H1 (cell line): ENCODE data around the gene TAL2. TPM values are rescaled to one million over a fixed set of nuclear protein-coding genes. Genes with fewer than 3 reads are reported as not detected.

ENCODE experiments used
- CTCF ChIP-seq, 3 experiments: IDR thresholded peaks; 1 replicate in 2 of 3; 2 replicates in 1 of 3; pipeline versions ENCODE4 v1.5.1 to v1.6.1; 2011; ENCODE audit warnings: low read length in 3 of 3, mild to moderate bottlenecking in 3 of 3, inconsistent platforms in 2 of 3, low read depth in 1 of 3, moderate library complexity in 1 of 3; ENCODE audit not compliant: insufficient read depth in 1 of 3; ENCODE audit errors: control extremely low read depth in 1 of 3
- FOSL1 ChIP-seq: IDR thresholded peaks from 2 replicates; pipeline ENCODE4 v1.6.1; 2011; ENCODE audit warnings: mild to moderate bottlenecking, low read depth, low read length, moderate library complexity; ENCODE audit not compliant: insufficient read depth
- GTF2F1 ChIP-seq: IDR thresholded peaks from 2 replicates; pipeline ENCODE4 v1.6.1; 2012; ENCODE audit warnings: low read depth, low read length, improper control_type of control experiment, borderline replicate concordance
- RAD21 ChIP-seq, 2 experiments: IDR thresholded peaks in 1 of 2; conservative IDR thresholded peaks in 1 of 2; 2 replicates each; pipeline ENCODE4 v1.6.1; 2011; ENCODE audit warnings: low read depth in 2 of 2, low read length in 2 of 2, improper control_type of control experiment in 1 of 2, inconsistent platforms in 1 of 2, mild to moderate bottlenecking in 1 of 2, moderate library complexity in 1 of 2
- polyA plus RNA-seq, 7 experiments: library from polyadenylated mRNA; depleted of rRNA in 3 of 7; stranded (reverse) in 5 of 7; unstranded in 2 of 7; fragments of >200 nt in 5 of 7; fragments of 200-250 nt in 2 of 7; gene quantifications; 1 replicate in 5 of 7; 2 replicates in 1 of 7; 4 replicates in 1 of 7; pipeline versions ENCODE4 v1.2.1 to v1.2.3, GENCODE V29; 2011 to 2013; ENCODE audit warnings: missing spikeins in 2 of 7, mixed read lengths in 2 of 7
- total RNA-seq: library from RNA; stranded (reverse); fragmentation: NEBNext Ultra II Directional; extraction: Animal tissue kit (Norgen Biotek cat#: 25700); gene quantifications from 2 replicates; pipeline ENCODE4 v1.2.1, GENCODE V29; 2021

TAL2 gene
- total and polyA plus RNA-seq, 2 of the 8 experiments (the other 6 are each of a cell fraction or from before 2014, with no cell fraction given) = 0.65 to 0.82 TPM

DNA sequence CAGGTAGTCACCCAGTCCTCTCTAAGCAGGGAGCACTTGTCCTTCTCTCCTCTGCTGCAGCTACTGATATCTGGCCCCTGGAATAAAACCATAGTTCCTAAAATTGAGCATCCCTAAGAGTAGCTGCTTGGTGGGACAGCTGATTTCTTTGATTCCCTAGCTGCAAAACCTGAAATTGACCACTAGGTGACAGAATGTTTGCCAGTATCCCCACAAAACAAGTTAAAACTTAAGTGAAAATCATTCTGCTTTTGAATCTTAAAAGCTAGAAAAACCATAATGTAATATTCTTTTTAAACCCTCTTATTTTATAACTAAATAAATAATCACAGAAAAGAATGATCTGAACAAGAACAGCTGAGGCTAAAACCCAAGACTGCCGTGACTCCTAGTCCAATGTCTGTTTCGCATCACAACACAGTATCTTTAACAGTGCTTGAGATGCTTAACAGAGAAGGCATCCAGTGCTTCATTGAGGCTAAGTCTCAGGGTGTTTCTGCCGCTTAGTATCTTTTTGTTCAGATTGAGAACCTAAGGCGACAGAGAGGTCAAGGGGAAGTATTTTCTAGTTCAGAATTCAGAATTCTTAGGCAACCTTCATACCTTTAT lies 24.4 kb upstream of the TAL2 start (continued):
- TF ChIP-seq RAD21 (IDR thresholded peaks at IDR 0.05 in 1 of 2, conservative IDR thresholded peaks at IDR 0.05 in 1 of 2; ENCODE audit: low read depth in 2 of 2, low read length in 2 of 2) = peak; percentile 36 to 53; a peak in 3 of 4 replicates
- TF ChIP-seq FOSL1 = no peak
- peak in 2 of 3 experiments; percentile 42 to 66; a peak in 2 of 4 replicates for TF ChIP-seq CTCF (IDR thresholded peaks at IDR 0.05; ENCODE audit: control extremely low read depth in 1 of 3, insufficient read depth in 1 of 3, low read depth in 1 of 3, low read length in 3 of 3)
- TF ChIP-seq GTF2F1 = no peak
